Measurements from ENCODE around the gene PSTK.
A peak's percentile ranks its signal among the peaks of the same experiment; 100 is the strongest.

Gene PSTK

DNA sequence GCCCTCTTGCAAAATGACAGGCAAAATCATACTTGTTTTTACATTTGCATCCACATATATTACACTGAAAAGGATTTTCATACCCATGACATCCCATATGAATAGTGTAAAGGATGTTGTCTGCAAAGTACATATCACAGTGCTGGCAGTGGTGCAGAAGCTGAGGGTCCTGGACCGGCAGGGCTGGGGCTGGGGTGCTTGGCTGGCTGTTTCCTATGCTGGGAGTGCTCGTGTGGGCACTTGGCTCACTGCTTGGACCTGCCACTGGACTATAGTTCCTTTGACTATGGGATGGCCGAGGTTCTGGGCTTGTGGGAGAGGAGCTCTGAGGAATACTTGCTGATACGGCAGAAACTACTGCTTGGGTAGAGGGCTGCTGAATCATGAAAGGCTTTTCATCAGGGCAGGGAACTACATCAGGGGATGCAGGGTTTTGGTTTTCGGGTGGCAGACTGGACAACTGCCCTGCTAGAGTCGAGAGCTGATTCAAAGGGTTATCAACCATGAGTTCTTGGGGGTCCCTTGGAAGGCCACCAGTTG, 13.7 kb downstream of the PSTK start:
- no peak for DNase-seq

DNA sequence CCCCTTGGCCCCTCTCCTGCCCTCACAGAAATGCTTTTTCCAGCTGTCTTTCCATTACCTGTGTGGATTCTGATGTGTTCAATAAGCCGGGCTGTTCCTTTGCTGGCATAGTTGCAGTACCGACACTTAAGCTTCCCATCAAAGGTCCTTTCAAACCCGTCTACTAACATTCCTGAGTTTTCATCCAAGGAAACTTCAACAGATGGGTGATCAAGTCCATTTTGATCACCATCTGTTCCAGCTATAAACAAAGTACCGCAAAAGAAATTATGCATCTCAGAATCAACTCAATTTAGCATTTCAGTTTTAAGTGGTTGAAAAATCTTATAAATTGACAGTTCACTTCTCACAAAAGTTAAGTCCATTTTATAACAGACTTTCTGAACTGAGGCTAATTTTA, 15.7 kb downstream of the PSTK start:
- DNase-seq = no peak

DNA sequence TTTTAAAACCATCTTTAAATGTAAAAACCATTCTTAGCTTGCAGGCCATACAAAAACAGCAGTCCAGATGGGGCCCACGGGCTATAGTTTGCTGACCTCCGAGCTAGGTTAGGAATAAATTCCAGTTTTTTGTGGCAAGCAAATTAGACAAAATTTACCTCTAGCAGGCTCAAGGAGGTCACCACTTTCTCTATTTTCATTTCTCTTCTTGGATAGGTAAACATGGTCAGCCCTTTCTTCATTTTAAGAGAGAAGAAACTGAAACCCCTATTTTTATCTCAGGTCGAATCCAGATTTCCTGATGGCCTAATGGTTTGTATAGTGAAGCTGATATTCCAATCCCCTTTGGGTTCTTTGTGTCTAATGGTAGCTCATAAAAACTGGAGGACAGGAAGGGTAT, 17.7 kb downstream of the PSTK start:
- no peak for DNase-seq

DNA sequence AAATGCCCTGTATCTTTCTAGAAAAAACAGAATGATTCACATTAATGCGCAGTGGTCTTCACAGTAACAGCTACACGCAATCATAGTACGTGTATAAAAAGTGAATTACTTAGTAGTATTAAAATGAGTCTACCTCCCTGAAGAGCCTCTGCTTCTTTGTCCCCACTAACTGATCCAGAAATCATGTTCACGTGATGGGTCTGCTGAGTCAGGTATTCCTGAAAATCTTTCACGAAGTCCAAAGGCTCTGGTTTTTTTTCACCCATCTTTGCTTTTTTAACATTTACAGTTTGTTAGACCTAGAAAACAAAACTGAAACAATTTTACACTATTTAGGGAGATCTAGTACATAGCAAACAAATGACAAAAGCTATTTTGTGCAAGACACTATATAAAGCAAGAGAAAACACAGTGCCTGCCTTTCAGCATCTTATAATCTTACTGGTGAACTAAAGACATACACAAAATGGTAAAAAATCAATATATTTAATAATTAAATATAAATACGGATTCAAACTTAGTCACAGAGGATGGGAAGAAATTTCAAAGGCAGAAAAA, 18.2 kb downstream of the PSTK start:
- no peak for DNase-seq

DNA sequence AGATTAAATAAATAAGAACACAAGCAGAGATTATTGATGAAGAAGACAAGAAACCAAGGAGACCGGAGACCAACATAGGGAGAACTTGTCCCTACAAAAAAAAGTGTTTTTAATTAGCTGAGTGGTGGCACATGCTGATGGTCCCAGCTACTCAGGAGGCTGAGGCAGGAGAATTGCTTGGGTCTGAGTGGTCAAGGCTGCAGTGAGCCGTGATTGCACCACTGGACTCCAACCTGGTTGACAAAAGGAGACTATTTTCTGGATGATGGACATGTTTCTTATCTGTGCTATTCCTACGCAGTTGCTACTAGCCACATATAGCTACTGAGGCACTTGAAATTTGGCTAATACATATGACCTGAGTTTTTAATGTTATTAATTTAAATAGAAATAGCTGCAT, 18.7 kb downstream of the PSTK start:
- DNase-seq = no peak

DNA sequence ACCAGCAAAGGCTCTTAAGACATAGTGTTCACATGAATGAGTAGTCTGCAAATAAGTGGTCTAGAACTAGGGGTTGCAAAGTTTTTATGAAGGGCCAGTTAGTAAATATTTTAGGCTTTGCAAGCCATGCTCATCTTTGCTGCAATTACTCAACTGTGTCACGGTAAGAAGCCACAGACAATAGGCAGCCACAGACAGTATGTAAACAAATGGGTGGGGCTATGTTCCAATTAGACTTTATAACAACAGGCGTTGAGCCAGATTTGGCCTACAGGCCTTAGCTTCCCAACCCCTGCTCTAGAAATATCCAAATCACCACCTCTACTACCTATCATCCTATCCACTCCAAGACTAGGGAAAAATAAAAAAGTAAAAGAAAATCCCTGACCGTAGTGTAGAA, 19.1 kb downstream of the PSTK start:
- no peak for DNase-seq

DNA sequence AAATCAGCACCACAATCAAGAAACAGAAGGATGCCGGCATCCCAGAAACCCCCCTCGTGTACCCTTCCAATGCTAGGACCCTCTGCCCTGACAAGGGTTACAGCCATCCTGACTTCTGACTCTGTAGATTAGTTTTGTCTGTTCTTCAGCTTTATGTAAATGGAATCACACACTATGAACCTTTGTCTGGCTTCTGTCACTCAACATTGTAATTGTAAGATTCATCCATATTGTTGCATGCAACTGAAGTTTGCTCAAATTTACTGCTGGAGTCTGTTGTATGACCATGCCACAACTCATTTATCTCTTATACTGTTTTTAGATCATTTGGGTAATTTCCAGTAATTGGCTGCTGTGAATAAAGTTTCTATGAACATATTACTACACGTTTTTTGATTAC, 20.0 kb downstream of the PSTK start:
- DNase-seq = no peak

DNA sequence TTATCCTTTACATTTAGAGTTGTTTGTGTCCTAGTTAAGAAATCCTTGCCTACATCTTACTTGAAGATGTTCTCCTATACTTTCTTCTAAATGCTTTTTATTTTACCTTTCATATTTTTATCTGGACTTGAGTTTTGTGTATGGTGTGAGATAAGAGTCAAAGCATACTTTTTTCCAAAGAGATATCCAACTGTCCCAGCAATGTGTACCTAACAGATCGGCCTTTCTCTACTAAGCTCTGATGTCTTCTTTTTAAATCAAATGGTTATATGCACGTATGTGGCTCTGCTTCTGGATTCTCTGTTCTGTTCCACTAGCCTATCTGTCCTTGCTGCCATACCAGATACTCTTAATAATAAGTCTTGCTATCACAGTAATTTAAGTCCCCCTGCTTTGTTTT, 21.2 kb downstream of the PSTK start:
- DNase-seq = no peak

DNA sequence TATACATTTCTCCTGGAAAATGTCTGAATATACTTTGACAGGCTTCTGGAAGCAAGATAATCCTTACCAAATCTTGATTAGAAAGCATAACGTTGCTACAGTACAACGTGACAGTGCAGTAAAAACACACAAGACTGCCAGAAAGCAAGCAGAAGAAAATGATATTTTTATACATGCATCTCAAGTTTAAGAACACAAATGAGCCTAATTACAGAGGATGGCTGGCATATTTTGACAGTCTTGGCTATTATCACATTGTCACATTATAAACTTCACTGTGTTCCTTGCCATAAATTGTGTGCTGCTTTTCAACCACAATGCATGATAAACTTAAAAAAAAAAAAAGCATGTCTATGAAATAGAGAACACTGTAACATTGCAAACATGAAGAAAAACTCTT, 24.1 kb downstream of the PSTK start:
- DNase-seq = no peak

DNA sequence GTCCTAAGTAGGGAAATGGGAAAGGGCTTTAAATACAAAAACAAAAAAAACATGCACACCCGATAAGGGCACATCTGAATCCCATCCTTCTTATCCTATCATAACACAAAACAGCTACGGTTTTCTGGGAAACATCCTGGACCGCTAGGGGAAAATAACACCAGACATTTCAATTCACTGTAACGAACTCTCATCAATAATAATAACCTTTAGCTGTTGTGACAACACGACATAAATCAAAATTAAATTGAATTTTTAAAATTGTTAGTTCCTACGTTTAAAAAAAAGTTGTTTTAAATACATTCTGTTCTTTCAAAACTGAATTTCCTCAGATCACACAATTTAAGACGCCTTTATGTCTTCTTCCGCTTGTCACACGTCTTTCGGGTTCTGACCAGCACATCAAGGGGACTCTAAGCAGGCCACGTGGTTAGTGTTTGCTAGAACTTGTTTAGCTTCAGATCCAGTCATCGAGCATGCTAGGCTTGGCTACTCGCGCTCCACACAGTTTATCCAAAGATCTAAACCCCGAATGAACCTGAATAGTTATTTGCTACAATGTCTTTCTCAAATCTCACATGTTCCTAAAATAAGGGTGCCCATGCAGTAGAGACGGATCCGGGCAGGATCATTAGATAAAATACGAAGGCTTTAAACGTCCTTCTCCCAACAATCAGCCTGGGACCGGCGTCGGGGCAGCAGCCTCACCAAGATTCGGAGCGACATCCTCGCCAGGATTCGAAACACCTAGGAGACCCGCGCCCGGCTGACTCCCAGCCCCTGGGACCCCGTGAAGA, 27.6 kb downstream of the PSTK start:
- peak; percentile 41 for DNase-seq

DNA sequence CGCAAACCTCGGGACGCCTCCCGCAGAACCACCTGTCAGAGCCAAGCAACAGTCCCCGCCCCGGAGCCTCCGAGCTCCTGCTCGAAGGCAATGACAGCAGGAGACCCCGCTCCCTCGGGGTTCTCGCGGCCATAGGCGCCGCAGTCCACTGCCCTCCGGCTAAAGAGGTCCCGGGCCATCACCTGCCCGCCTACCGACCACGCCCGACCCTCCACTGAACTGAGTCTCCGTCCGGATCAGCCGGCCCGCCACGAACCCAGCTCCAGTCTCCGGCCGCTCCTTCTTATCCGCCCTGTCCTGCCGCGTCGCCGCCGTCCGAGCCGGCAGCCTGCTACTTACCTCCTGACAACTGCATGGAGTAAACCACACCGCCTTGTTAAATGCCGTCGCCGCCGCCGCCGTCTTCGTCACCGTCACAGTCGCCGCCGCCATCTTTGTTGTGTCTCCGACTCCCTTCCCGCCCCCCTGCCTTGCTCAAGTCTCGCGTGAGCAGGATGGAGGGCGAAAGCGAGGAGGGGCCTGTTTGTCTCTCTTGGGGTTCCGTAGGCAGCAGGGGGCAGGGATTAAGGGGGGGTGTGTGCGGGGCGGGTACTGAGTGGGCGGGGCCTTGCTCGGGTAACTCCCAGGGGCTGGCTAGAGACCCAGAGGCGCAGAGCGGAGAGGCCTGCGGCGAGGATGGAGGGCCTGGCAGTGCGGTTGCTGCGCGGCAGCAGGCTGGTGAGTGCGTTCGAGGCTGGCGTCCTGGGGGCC, 28.3 kb downstream of the PSTK start, which contains the start of the genes ACADSB and IKZF5:
ACADSB (plus strand) TSS at position 652 of the 750 bp plus-strand sequence; CDS start at position 676, 24 bp downstream.
IKZF5 (minus strand) TSS at position 441 of the 750 bp plus-strand sequence. CDS start 10,170 bp downstream, outside the sequence.
- DNase-seq = peak; percentile 92

DNA sequence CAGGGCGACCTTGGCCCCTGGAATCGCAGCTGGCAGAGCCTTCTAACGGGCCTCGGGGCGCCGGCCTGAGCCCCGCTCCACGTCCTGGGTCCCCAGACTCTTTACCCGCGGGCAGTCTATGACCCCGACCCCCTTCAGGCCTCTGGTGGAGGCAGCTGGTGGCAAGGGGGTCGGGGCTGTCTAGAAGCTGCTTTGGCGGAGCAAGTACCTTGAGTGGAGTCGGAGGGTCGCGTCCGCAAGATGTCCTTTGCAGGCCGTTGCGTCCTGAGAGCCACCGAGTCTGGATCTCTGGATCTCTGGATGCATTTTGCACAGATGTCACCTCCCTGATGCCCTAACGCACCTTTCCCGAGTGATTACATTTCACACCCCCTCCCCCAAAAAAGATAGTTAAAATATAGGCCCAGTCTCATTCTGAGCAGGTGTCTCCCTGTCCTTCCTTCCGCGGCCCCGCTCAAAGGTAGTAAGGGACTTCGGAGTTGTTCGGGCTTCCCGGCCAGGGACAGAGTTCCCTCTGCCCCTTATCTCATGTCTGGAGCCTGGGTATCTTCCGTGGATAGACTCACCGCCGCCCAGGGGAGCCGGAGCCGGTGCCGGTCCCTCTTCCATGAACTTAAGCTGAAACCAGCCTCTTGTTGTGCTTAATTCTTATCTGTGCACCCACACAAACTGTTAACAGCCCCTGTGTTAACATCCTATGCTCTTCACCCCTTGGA, 29.1 kb downstream of the PSTK start:
- DNase-seq = no peak

DNA sequence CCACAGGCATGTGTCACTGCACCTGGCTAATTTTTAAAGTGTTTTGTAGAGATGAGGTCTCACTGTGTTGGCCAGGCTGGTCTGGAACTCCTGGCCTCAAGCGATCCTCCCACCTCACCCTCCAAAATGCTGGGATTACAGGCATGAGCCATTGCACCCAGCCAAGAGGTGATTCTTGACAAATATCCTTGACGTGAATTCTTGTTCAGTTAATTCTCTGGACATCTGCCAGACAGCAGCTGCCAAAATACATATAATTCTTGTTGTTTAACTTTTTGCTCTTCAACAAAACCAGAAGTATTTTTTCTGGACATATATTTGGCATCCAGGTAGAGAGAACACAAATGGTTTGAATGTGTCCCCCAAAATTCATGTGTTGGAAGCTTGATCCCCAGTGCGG, 31.8 kb downstream of the PSTK start:
- no peak for DNase-seq

DNA sequence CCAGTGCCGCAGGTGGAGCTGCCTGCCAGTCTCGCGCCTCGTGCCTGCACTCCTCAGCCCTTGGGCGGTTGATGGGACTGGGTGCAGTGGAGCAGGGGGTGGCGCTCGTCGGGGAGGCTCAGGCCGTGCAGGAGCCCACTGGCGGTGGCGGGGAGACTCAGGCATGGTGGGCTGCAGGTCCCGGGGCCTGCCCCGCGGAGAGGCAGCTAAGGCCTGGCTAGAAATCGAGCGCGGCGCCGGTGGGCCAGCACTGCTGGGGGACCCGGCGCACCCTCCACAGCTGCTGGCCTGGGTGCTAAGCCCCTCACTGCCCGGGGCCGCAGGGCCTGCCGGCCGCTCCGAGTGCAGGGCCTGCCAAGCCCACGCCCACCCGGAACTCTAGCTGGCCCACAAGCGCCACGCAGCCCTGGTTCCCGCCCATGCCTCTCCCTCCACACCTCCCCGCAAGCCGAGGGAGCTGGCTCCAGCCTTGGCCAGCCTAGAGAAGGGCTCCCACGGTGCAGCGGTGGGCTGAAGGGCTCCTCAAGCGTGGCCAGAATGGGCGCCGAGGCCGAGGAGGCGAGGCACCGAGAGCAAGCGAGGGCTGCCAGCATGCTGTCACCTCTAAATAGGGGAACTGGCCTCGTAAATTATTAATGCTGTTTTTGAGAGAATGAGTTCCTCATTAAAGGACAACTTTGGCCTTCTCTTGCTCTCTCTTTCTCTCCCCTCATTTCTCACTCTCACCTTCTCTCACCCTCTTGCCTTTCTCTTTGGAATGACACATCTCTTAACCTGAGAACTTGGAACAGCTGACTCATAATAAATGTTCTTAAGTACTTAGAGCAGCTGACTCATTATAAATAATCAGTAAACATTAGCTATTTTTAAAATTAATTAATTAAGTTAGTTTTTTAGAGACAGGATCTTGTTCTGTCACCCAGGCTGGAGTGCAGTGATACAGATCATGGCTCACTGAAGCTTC, 33.5 kb downstream of the PSTK start:
- no peak for DNase-seq

DNA sequence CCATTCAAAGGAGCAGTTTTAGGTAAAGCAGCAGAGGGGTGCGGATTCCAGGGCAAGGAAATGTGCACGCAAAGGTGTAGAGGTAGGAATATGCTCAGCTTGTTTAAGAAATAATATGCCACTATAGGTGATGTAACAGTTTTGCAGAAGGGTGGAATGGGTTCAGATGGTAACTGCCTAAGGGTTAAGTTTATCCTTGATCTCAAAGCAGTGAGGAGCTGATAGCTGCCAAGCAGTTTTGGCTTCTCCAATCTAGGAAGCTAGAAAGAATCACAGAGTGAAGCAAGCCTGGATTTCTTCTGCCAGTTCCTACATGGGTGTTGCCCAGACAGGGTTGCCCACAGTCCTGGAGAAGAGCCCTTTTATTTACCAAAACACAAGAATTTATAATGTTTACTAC, 34.6 kb downstream of the PSTK start:
- DNase-seq = no peak

DNA sequence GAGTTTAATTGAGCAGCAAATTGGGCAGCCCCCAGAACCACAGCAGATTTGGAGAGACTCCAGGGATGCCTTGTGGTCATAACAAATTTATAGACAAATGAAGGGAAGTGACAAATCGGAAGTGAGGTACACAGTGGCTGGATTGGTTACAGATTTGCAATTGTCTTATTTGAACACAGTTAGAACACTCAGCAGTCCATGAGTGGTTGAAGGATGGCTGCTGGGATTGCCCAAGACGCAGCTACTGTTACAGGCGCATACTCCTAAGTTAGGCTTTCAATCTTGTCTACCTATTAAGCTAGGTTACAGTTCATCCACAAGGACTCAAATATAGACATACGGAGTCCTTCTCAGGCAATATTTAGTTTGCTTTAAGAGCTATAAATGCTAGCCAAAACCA, 36.0 kb downstream of the PSTK start:
- no peak for DNase-seq

DNA sequence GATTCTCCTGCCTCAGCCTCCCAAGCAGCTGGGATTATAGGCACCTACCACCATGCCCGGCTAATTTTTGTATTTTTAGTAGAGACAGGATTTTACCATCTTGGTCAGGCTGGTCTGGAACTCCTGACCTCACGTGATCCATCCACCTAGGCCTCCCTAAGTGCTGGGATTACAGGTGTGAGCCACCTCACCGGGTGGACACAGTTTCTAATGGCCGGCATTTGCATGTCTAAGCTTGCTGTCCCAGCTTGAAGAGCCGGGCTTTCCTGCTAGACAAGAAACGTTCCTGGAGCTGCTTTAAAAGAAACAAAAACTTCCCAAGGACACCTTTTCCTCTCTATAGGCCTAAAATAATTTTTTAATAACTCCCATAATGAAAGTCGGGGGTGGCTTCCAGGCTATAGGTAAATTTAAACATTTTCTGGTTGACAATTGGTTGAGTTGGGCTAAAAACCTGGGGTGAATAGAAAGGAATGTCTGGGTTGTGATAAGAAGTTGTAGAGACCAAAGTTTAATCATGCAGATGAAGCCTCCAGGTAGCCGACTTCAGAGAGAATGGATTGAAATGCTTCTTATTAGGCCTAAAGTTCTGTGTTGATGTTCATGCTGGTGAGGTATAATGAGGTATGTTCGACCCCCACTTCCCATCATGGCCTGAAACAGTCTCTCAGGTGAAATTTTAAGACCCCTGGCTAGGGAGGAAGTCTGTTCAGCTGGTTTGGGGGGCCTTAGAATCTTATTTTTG, 37.4 kb downstream of the PSTK start:
- DNase-seq = no peak

DNA sequence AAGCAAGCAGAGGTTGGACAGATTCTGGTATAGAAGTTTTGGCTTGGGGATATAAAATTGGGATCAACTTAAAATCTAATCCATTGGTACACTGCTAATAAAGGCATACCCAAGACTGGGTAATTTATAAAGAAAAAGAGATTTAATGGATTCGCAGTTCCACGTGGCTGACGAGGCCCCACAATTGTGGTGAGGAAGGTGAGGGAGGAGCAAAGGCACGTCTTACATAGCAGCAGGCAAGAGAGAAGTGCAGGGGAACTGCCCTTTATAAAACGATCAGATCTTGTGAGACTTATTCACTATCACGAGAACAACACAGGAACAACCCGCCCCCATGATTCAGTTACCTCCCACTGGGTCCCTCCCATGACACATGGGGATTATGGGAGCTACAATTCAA, 38.3 kb downstream of the PSTK start:
- no peak for DNase-seq

DNA sequence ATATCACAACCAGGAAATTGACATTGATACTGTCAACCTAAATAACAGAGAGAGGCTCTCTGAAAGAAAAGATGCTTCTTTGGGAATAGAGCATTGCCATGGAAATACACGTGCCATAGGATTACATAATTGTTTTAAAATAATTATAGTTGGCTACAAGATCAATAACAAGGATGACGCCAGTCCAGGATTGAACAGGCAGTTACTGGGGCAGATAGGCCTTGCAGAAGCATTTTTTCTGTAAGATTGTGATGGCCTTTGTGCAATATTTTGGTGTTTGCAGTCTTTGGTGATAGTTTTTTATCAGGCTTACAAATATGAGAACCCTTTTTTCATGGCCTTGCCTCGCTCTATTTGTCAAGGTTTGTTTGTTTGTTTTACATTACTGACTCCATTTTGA, 39.1 kb downstream of the PSTK start:
- no peak for DNase-seq

DNA sequence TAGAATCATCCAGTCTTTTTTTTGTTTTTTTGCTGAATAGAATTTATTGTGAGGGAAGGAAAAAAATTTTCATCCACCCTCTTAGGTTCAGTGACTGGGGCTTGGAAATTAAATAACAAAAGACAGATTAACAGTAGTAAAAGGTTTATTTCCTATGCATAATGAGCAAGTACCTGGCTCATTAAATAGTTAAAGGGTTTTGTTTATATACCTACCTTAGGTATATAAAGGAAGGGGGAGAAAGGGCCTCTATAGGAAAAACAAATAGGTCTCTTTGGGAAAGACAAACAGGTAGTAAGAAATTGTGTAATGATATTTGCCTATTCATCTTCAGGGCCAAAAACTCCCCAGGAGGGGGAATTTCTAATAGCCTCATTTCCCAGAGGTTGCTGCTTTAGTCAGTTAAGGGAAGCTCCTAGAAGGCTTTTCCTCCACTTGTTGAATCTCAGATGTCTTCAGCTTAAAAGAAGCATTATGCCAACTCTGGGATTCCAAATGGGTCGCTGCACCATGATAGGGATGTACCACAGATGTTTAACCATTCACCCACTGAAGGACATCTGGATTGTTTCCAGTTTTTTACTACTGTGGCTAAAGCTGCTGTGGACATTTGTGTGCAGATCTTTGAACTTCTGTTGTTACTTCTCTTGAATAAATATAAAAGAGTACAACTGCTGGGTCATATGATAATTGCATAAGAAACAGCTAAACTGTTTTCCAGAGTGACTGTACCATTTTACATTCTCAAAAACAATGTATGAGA, 39.9 kb downstream of the PSTK start:
- no peak for DNase-seq
